Measurements from ENCODE around the gene RBM15B. TPM values are rescaled to one million over a fixed set of nuclear protein-coding genes. Genes with fewer than 3 reads are reported as not detected.

The RBM15B gene
- total RNA-seq, 1 donor from 2014 or later, result 49.4 TPM

- DNase-seq, result no peak
Measured at GRCh38 chr3:51393564-51393963, 2.5 kb downstream of the RBM15B start.

- DNase-seq, result no peak
Measured at GRCh38 chr3:51394541-51394940, 3.5 kb downstream of the RBM15B start.

GRCh38 chr3:51395493-51396213, 4.6 kb downstream of the RBM15B start:
- peak; percentile 28 for DNase-seq

GRCh38 chr3:51396401-51396800, 5.3 kb downstream of the RBM15B start:
- no peak for DNase-seq

- no peak for DNase-seq
Measured at GRCh38 chr3:51397392-51397791, 6.3 kb downstream of the RBM15B start.

- no peak for DNase-seq
Measured at GRCh38 chr3:51398595-51399310, 7.7 kb downstream of the RBM15B start.

GRCh38 chr3:51400166-51400565, 9.1 kb downstream of the RBM15B start:
- no peak for DNase-seq

- DNase-seq, result no peak
Measured at GRCh38 chr3:51401735-51402134, 10.7 kb downstream of the RBM15B start.

GRCh38 chr3:51403675-51404074, 12.6 kb downstream of the RBM15B start:
- DNase-seq, result no peak

GRCh38 chr3:51408021-51408420, 16.9 kb downstream of the RBM15B start:
- DNase-seq, result no peak

- no peak for DNase-seq
Measured at GRCh38 chr3:51408813-51409212, 17.7 kb downstream of the RBM15B start.

GRCh38 chr3:51422211-51422610, 31.1 kb downstream of the RBM15B start:
- DNase-seq, result peak; percentile 39

- DNase-seq, result no peak
Measured at GRCh38 chr3:51426921-51427320, 35.8 kb downstream of the RBM15B start.

- no peak for DNase-seq
Measured at GRCh38 chr3:51429138-51429537, 38.1 kb downstream of the RBM15B start.

- DNase-seq, result no peak
Measured at GRCh38 chr3:51434110-51434509, 43.0 kb downstream of the RBM15B start.

GRCh38 chr3:51434746-51435327, 43.8 kb downstream of the RBM15B start:
- peak; percentile 86 for DNase-seq

GRCh38 chr3:51436998-51437639, 46.0 kb downstream of the RBM15B start:
- DNase-seq, result no peak

GRCh38 chr3:51441282-51442030, 50.4 kb downstream of the RBM15B start:
- no peak for DNase-seq

GRCh38 chr3:51445544-51446280, 54.6 kb downstream of the RBM15B start:
- DNase-seq, result no peak

Measured in dermis blood vessel endothelial cell (primary cell).